Ammon's horn (tissue), 1 donor: ENCODE results near the gene DNAJC11.
"Not testable (repeated sequence)": the region's sequence is repeated elsewhere in the genome, so short reads cannot be mapped to it uniquely, and the experiment has no call there.

Experiments used
- DNase-seq: peaks from one replicate; pipeline ENCODE4 v3.0.0-alpha.2; 2016; ENCODE audit warnings: low spot score

Gene DNAJC11

GRCh38 chr1:6699915-6700314 lies 1.7 kb downstream of the DNAJC11 start:
- DNase-seq = not testable (repeated sequence)

DNA sequence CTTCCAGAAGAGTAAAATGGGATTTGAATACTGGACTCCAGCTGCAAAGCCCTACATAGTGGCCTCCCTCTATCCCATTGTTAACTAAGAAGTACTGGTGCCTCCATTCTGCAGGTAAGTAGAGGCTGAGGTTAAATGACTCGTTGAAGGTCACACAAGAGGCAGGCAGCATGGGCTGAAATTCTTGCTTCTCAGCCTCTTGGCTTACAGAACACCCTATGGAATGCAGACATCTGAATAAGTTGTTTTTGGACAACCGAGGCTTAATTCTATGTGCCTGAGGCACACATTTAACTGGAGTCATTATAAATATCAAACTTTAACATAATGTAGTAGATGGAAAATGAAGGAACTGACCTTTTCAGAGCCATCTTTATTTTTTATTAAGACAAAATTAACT lies 5.7 kb downstream of the DNAJC11 start:
- no peak for DNase-seq

DNA sequence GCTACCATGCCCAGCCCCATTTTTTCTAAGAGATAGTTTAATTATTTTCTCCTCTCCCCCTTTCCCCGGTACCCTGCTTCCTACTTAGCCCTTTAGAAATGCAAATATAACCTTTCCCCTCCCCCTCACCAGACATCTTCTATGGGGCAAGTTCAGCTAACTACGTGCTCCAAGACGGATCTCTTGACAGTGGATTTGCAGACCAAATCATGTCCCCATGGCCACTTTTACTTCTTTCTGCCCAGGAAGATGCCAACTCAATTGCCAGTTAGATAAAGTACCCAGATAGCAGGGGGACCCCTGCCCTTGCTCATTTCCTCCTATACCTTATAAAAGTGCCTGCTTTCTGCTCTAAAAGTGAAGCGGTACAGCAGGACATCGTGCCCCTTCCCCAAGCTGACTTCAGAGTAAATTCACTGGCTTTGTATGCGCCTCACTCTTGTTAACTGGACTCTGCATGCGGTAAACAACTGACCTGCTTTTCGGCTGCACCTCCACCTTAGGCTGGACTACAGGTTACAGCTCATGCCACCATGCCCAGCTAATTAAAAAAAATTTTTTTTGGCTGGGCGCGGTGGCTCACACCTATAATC lies 7.4 kb downstream of the DNAJC11 start:
- no peak for DNase-seq

GRCh38 chr1:6692956-6693355 lies 8.7 kb downstream of the DNAJC11 start:
- no peak for DNase-seq

- DNase-seq = peak; percentile 30
Measured at GRCh38 chr1:6691507-6691906, 10.1 kb downstream of the DNAJC11 start.

- DNase-seq = no peak
Measured at GRCh38 chr1:6690186-6690585, 11.4 kb downstream of the DNAJC11 start.

DNA sequence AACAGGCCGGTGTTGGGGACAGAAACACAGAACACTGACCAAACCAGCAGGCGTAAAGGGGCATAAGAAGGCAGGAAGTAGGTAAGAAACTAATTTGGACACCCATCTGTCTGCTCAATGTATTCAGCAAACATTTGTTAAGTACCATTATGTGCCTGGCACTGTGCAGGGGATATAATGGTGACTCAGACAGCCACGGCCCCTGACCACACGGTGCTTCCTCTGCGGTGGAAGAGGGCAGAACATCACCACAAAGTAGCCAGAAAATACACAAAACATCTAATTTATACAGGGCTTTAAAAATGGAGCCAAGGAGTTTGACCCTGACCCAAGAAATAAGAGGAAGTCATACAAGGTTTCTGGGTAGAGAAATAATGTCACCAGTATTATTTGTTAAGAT lies 12.9 kb downstream of the DNAJC11 start:
- DNase-seq = no peak

DNA sequence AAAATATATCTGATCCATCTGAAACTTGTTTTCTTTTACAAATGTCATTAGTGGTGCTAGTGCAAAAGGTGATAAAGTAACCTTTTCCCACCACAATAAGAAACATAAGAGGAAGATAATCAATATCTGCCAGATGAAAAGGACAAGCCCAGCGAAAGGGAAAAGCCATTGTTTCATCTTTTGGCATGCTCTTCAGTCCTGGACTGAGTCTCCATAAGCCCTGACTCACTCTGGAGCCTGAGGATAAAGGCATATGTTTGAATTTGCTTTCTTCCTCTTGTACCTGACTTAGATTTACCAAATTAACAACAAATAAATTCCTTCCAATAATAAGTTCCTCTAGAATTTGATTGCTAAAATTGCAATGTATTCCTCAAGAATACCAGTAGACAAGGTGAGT lies 13.6 kb downstream of the DNAJC11 start:
- DNase-seq = no peak

DNA sequence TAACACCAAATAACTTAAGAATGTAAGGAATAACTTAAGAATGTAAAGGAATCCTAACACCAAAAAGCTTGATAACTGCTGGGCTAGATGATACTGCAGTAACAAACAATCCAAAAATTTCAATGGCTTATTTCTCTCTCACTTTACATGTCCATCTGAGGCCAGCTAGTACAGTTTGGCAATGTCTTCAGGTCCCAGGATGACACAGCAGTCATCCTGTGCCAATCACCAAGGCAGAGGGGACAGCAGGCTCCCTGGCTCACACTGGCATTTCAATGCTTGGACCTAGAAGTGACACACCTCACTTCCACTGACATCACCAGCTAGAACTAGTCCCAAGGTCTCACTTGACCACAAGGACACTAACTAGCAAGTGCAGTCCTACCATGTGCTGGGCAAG lies 15.3 kb downstream of the DNAJC11 start:
- no peak for DNase-seq

DNA sequence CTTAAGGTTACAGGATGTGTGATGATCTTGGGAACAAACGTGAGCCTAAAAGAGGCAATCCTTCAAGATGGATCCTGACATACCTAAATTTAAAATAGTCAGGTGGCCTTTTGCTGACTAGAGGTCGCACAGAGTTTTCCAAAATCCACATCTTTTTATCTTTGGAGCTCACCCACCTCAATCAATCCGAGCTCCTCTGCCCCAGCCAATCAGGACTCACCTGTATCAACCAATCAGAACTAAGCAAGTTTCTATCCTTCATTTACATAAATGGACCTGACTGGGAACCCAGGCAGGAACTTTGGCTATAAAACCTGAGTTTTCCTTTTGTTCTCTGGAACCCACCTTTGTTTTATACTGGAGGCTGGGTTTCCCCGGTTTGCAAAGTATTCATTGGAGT lies 16.2 kb downstream of the DNAJC11 start:
- no peak for DNase-seq

DNA sequence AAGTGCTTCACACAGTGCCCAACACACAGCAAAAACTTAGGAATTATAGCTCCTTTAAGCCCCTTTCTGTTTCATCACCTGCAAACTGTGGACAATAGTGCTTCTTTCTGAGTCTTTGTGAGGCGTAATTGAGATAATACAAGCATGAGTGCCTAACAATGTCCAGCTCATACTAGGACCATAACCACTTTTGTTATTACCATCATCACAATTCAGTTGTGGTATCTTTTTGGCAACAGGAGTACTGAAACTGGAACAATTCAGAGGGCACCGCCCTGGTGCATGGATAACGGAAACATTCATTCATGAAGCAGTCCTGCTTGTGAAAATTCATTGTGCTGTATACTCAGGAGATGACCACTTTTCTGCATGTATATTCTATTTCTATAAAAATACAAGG lies 18.2 kb downstream of the DNAJC11 start:
- DNase-seq = no peak

DNA sequence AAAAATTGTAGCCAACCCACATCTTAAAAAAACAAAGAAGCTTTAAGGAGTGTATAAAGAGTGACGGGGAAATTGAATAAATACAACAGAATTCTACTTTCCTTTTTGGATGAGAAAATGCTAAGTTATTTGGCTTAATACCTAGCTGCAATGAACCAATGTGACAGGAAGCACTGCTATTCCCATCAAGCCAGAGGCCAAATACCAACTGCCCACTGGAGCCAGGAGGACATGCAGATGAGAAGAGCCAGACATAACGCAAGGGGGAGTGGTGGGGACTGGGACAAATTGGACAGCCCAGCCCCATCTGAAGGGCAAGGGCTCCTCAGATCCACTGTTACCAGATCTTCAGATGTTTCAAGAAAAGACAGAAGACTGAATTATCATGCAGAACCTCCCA lies 25.7 kb downstream of the DNAJC11 start:
- DNase-seq = no peak

- no peak for DNase-seq
Measured at GRCh38 chr1:6674771-6675170, 26.8 kb downstream of the DNAJC11 start.

GRCh38 chr1:6673816-6674398 lies 27.7 kb downstream of the DNAJC11 start:
- no peak for DNase-seq

- DNase-seq = no peak
Measured at GRCh38 chr1:6672558-6672957, 29.1 kb downstream of the DNAJC11 start.

DNA sequence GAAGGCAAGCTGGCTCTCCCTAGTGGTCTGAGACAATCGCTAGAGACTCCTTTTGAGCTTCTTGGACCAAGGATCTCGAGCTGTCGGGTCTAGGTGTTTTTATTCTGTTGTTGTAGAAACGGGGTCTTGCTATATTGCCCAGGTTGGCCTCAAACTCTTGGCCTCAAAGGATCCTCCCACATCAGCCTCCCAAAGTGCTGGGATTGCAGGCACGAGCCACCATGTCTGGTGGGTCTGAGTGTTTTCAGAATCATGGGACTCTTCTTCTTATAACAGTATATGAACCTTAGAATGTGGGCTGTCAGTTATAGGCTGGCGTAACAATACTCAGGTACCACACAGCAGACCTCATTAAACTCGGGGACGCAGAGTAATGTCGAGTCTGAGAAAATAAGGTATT lies 33.1 kb downstream of the DNAJC11 start:
- DNase-seq = no peak

GRCh38 chr1:6667139-6667538 lies 34.5 kb downstream of the DNAJC11 start:
- DNase-seq = no peak

DNA sequence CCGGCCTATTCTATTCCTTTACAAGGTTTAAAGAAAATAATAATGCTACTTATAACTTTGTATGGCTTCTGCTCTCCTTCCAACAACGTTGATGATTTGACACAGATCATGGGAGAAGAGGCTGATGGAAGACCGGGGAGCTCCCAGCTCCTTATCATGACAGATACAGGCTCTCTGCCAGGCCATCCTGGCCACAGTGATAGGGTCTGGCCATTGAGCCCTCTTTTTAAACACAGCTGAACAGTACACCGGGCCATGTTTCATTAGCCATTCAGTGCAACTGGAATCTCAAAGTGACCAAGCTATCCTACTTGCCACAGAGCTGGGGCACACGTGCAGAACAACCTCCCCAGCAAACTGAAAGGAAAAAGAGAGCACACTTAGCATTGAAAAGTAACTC lies 34.9 kb downstream of the DNAJC11 start:
- DNase-seq = no peak

GRCh38 chr1:6662468-6662867 lies 39.1 kb downstream of the DNAJC11 start:
- not testable (repeated sequence) for DNase-seq

DNA sequence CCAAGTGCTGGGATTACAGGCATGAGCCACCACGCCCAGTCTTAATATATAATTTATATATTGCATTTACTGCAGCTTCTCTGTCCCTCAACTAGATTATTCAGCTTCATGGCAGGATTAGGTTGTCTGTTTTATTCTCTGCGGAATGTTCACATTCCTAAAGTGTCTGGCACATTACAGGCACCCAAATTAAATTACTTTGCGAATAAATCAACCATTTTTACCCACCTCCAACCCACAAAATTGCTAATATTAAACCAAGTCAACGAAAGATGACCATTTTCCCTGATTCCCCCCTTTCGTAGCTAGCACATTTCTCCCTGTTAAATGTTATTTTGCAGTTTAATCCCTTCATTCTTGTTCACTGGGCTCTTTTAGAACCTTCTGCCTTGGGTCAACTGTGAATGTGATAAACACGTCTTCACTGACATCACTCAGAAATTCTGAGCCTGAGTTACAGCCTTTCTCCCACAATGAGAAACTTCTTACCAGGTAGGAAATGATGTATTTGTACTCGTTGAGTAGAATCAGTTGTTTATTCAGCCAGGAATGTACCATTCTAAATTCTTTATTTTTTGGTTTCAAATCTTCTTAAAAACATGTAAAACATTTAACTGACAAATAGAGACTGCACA lies 41.1 kb downstream of the DNAJC11 start:
- DNase-seq = no peak

- no peak for DNase-seq
Measured at GRCh38 chr1:6658359-6659060, 43.1 kb downstream of the DNAJC11 start.

DNA sequence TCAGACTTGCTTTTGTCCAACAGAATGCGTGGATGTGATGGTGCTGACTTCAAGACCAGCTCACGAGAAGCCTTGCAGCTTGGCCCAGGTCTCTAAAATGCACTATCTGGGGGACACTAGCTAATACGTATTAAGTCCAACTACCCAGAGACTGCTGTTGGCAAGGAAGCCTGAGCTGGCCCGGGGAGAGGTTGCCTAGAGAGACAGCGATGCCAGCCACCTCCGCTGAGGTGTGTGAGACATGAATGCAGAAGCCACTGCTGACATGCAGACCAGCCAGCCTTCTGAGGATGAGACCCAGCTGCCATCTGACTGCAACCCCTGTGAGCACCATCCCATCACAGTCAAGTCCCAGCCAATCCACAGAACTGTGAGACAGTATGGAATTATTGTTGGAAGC lies 44.5 kb downstream of the DNAJC11 start:
- no peak for DNase-seq
